ENCODE data around the gene MUC6.

Gene MUC6, protein sequence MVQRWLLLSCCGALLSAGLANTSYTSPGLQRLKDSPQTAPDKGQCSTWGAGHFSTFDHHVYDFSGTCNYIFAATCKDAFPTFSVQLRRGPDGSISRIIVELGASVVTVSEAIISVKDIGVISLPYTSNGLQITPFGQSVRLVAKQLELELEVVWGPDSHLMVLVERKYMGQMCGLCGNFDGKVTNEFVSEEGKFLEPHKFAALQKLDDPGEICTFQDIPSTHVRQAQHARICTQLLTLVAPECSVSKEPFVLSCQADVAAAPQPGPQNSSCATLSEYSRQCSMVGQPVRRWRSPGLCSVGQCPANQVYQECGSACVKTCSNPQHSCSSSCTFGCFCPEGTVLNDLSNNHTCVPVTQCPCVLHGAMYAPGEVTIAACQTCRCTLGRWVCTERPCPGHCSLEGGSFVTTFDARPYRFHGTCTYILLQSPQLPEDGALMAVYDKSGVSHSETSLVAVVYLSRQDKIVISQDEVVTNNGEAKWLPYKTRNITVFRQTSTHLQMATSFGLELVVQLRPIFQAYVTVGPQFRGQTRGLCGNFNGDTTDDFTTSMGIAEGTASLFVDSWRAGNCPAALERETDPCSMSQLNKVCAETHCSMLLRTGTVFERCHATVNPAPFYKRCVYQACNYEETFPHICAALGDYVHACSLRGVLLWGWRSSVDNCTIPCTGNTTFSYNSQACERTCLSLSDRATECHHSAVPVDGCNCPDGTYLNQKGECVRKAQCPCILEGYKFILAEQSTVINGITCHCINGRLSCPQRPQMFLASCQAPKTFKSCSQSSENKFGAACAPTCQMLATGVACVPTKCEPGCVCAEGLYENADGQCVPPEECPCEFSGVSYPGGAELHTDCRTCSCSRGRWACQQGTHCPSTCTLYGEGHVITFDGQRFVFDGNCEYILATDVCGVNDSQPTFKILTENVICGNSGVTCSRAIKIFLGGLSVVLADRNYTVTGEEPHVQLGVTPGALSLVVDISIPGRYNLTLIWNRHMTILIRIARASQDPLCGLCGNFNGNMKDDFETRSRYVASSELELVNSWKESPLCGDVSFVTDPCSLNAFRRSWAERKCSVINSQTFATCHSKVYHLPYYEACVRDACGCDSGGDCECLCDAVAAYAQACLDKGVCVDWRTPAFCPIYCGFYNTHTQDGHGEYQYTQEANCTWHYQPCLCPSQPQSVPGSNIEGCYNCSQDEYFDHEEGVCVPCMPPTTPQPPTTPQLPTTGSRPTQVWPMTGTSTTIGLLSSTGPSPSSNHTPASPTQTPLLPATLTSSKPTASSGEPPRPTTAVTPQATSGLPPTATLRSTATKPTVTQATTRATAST (N-terminal part only)

DNA sequence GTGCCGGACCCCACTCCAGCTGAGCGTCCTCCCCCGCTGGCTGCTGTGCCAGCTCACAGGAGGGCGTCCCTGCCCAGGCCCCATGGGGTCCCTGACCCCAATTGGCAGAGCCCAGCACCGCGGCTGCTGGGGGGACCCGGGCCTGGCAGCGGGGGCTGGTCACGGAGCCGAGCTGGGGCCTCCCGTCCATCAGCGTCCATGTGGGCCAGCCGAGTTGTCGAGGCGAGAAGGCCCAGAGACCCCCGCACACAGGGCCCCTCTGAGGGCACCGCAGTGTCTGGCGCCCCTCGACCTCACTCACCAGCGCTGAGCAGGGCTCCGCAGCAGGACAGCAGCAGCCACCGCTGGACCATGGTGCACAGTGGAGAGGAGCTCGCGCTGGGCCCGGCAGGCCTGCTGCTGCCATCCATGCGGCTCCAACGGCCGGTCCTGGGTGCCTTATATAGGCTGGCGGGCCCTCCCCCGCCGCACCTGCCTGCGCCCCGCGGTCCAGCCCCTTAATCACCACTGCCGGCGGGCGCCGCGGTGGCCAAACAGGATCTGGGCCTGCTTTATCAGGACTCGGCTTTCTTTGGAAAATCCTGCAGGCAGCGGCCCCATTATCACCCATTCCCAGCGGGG is at the start of gene MUC6:
TSS of gene MUC6 (minus strand) at position 416 of the 621 bp plus-strand sequence. CDS start at position 353, 63 bp downstream.
- no peak for DNase-seq (ENCODE audit: low spot score)

DNA sequence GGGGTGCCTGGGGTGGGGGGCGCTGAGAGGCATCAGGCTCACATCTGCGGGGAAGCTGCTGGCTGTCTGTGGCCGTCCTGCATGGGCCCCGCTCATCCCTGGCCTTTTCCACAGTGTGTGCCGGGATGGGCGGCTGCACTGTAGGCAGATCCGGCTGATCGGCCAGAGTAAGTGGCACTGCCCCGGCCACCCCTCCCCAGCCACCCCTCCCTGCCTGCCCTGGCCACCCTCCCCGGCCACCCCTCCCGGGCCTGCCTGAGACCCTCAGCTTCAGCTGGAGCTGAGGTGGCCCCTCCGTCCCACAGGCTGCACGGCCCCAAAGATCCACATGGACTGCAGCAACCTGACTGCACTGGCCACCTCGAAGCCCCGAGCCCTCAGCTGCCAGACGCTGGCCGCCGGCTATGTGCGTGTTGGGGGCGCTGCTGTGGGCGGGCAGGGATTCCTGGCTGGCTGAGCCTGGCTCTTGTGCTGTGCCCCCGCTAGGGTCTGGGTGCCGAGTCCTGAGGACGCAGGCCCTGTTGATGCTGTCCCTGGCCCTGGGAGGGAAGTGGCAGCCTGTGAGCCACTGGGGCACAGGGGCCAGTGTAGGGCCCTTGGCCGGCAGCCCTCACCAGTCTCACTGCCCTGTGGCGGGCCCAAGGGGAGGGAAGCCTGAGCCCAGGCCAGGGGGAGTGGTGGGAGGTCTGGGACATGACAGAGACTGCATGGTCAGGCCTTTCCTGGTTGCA is 49.1 kb upstream of the MUC6 start:
- no peak for DNase-seq (ENCODE audit: low spot score)

DNA sequence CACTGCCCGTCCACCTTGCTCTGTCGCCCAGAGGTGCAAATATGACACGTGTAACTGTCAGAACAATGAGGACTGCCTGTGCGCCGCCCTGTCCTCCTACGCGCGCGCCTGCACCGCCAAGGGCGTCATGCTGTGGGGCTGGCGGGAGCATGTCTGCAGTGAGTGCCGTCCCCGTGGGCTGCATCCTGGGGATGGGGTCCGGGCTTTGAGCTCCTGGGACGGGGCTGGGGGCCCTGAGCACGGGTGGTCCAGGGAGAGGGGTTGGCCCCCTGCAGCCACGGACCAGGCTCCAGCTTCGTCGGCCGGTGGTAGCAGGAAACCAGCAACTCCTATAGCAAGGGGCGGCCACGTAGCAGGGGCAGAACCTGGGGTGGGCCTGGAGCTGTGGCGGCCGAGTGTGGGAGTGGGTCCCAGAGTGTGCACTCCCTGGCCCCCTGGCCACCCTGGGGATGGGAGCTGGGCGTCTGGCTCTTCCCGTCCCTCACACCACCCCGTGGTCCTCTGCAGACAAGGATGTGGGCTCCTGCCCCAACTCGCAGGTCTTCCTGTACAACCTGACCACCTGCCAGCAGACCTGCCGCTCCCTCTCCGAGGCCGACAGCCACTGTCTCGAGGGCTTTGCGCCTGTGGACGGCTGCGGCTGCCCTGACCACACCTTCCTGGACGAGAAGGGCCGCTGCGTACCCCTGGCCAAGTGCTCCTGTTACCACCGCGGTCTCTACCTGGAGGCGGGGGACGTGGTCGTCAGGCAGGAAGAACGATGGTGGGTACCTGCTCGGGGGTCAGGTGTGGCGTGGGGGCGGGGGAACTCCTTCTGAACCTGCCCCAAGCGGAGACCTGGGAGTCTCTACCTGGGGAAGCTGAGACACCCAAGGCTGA is 48.3 kb upstream of the MUC6 start:
- DNase-seq (ENCODE audit: low spot score), result no peak

DNA sequence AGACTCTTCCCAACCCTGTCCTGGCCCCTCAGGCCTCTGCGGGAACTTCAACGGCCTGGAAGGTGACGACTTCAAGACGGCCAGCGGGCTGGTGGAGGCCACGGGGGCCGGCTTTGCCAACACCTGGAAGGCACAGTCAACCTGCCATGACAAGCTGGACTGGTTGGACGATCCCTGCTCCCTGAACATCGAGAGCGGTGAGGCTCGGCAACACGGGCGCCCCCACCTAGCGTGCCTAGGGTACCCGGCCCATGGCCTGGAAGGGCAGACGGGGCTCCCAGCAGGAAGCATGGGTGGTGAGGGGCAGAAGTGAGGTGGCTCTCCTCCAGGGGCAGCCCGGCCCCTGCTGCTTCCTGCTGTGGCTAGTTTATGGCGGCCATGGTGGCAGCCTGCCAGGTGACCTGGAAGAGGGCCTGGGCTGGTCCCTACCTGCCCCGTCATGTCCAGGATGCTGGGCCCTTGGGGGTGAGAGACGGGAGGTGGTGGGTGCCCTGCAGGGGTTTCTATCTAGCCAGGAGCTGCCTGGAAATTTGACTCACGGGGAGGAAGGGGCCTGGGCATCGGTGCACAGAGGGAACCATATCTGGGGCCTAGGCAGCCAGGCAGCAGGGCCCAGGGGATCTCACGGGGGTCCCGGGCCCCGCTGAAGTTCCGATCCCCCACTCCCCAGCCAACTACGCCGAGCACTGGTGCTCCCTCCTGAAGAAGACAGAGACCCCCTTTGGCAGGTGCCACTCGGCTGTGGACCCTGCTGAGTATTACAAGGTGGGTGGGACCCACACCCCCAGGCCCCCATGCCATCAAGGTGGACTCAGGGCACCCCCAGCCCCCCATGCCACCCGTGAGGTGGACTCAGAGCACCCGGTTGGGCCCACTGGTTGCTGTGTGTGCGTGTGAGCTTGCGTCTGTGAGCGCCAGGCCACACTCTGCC is 47.4 kb upstream of the MUC6 start:
- no peak for DNase-seq (ENCODE audit: low spot score)

DNA sequence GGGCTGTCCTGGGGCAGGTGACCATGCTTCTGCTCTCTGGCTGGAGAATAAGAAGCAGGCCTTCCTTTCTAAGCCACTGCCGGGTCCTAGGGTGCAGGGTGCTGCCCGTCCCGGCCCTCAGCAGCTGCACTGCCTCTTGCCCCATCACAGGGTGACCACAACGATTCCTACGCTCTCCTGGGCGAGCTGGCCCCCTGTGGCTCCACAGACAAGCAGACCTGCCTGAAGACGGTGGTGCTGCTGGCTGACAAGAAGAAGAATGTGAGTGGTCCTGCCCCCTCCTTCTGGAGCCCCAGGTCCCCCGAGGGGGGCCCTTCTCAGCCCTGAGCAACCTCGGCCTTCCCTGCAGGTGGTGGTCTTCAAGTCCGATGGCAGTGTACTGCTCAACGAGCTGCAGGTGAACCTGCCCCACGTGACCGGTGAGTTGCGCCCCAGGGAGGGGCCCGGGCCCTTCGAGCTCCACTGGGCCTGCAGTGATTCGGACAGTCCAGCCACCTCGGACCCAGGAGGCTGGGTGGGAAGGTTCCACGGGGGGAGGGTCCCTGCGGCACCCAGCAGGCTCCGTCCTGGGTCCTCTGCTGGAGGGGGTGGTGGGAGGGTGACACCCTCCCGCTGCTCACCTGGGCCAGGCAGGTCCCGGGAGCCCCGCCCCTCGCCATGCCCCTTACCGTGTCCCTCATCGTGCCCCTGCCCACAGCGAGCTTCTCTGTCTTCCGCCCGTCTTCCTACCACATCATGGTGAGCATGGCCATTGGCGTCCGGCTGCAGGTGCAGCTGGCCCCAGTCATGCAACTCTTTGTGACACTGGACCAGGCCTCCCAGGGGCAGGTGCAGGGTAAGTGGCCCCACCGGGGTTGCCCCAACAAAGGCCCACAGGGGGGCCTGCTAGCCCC is 46.5 kb upstream of the MUC6 start:
- no peak for DNase-seq (ENCODE audit: low spot score)

DNA sequence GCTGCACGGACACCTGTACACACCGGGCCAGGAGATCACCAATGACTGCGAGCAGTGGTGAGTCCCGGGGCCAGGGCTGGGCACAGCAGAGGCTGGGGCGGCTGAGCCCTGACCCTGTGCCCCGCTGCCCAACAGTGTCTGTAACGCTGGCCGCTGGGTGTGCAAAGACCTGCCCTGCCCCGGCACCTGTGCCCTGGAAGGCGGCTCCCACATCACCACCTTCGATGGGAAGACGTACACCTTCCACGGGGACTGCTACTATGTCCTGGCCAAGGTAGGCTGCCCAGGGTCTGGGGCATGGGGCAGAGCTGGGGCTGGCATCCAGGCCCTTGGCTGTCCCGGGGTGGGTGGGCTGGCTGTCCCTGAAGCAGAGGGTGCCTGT is 45.8 kb upstream of the MUC6 start:
- DNase-seq (ENCODE audit: low spot score), result no peak

DNA sequence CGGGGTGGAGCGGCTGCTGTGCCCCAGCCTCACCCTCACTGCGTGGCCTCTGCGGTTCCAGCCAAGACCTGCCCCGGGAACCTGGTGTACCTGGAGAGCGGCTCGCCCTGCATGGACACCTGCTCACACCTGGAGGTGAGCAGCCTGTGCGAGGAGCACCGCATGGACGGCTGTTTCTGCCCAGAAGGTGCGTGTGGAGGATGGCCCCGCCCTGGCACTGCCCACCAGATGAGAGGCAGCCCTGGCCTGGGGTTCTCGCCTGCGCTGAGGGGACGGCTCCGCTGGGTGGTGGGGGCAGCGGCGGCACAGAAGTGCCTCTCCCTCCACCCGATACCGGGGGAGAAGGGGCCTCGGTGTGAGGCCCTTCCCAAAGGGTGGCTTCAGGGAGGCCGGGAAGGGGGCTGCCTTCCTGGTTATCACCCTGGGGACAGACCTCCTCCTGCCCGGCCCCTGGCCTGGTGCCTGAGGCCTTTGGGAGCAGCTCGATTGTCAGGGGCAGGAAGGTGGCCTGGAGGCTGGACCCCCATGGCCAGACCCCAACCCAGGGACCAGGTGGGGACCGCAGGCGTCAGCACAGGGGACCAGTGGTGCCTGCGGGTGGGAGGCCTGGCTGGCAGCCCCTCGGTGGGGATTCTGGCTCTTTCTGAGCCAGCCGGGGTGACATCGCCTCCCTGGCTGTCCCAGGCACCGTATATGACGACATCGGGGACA is 45.2 kb upstream of the MUC6 start:
- DNase-seq (ENCODE audit: low spot score), result no peak

DNA sequence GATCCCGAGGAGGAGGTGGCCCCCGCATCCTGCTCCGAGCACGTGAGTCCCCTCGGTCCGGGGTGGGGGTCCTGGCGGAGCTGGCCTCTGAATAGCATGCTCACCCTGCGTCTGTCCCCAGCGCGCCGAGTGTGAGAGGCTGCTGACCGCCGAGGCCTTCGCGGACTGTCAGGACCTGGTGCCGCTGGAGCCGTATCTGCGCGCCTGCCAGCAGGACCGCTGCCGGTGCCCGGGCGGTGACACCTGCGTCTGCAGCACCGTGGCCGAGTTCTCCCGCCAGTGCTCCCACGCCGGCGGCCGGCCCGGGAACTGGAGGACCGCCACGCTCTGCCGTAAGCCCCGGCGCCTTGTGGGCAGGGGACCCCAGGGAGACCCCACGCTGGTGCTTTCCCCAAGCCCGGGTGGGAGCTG is 41.7 kb upstream of the MUC6 start:
- DNase-seq (ENCODE audit: low spot score), result no peak

DNA sequence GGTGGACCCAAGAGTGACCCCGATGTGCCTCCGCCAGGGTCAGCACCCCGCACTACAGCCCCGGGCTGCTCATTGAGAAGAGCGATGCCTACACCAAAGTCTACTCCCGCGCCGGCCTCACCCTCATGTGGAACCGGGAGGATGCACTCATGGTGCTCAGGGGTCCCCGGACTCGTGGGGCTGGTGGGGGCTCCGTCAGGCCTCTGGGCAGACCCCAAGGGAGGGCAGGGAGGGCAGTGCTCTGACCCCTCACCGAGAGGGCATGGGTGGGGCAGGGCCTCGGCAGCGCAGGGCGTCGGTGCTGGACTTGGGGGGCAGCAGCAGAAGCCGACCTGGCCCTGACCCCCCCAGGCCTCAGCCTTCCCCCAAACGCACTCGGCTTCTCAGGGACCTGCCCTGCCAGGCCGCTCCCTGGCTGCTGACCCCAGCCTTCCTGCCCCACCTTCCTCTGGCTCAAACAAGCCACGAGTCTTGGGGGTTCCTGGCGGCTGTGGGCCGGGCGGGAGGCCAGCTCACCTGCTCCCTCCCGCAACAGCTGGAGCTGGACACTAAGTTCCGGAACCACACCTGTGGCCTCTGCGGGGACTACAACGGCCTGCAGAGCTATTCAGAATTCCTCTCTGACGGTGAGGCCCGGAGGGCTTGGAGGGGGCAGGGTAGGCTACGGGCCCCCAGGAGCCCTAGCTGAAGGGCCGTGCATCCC is 41.0 kb upstream of the MUC6 start:
- DNase-seq (ENCODE audit: low spot score), result no peak

DNA sequence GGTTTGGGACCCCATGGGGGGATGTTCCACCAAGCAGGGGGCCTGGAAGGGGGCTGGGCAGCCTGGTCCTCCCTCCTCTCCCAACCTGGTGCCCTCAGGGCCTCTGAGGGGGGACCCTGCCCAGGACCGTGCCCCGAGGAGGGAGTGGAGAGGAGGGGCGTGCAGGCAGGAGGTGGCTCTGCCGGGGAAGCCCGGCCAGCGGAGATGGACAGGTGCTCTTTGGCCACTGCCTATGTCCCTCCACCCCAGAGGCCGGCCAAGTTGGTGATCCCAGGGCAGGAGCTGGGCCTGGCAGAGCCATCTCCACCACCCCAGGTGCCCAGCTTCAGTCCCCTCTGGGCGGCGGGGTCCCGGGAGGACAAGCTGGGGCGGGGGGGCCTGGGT is 40.5 kb upstream of the MUC6 start:
- DNase-seq (ENCODE audit: low spot score), result no peak

DNA sequence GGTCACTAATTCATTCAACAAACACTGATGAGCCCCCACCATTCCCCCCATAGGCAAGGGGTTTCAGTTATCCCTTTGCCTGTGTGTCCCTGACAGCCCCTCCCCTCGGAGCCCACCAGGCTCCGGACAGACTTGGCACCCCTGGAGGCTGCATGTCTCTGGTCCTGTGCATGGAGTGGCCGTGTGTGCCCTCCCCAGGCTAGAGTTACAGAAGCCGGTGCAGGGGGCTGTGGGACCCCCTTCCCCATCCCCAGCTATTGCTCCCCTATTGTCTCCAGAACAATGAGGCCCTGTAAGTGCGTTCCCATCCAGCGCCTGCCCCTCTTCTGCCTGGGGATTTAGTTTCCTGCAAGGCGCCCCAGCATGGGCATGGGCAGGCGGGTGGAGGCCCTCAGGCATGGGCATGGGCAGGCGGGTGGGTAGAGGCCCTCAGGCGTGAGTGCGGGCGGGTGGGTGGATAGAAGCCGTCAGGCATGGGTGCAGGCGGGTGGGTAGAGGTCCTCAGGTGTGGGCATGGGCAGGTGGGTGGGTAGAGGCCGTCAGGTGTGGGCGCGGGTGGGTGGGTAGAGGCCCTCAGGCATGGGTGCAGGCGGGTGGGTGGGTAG is 39.6 kb upstream of the MUC6 start:
- no peak for DNase-seq (ENCODE audit: low spot score)

DNA sequence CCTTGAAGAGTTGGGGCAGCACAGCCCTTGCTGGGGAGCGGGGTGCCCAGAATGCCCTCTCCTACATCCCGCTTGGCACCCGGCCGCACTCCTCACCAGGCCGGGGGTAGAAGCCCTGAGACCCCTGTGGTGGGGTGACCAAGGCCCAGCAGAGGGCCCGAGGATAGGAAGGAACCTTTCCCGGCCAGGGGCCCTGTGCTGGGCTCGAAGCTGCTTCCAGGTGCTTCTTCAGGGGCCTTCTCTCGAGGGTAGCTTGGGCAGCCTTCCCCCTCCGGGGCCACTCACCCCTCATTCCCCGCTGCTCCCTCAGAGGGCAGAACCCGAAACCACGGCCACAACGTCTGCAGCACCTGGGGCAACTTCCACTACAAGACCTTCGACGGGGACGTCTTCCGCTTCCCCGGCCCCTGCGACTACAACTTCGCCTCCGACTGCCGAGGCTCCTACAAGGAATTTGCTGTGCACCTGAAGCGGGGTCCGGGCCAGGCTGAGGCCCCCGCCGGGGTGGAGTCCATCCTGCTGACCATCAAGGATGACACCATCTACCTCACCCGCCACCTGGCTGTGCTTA is 38.9 kb upstream of the MUC6 start:
- no peak for DNase-seq (ENCODE audit: low spot score)

DNA sequence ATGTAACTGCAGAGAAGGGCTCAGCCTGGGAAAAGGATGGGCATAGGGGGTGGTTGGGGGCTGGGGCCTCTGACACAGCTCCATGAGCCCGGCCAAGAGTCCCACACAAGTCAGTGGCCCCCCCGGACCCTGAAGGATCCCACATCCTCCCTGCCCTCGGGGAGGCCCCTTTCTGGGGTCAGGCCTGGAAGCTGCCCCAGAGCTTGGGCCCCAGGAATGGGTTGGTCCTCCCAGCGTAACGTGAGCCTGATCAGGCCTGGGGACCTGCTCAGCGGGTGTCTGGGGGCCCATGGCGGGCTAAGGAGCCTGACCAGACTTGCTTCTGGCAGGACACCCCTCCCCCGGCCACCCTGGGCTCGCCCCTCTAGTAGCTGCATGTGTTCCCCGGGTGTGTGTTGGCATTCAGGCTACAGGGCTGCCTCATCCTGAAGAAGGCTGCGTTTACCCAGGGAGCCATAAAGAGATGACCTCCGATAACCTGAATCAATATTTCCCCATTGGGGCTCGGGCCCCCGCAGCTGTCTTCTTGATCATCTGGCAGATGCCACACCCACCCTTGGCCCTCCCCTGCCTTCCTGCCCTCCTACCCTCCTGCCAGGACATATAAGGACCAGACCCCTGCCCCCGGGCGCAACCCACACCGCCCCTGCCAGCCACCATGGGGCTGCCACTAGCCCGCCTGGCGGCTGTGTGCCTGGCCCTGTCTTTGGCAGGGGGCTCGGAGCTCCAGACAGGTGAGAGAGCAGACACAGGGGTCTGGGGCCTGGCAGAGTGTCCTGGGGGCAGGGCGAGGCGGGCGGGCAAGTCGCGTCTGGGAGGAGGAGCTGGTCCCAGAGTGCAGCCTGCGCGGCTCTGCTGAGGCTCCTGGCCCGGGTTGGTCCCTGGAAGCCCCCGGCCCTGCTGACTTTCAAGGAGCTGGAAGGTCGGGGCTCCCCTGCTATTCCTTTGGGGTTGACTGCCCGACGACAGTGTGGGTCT is 38.0 kb upstream of the MUC6 start, which contains the start of gene MUC2:
TSS of gene MUC2 (plus strand) at position 631 of the 978 bp plus-strand sequence.
- DNase-seq (ENCODE audit: low spot score), result no peak

DNA sequence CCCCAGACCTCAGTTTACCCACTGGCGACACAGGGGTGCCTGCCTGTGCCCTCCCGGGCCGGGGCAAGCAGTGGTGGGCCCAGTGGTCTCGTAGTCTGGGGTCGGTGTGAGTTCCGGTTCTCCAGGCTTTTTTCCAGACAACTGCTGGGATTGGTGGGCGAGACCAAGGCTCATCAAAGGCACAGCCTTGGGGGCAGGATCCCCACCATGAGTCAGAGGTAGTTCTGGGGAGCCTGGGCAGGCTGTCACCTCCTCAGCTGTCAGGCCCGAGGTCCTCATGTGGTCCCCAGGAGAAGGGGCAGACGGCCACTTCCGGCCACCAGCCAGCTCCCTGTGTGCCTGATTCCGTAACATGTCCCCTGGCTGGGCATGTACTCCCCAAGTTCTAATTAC is 37.3 kb upstream of the MUC6 start:
- no peak for DNase-seq (ENCODE audit: low spot score)
